HepG2 (cell line): ENCODE results near the gene SLCO1B1. TPM values are rescaled to one million over a fixed set of nuclear protein-coding genes. Genes with fewer than 3 reads are reported as not detected.

Experiments
- ATAC-seq: fragments of 200-7000 bp; cut with Tn5 transposase; 3 replicates; pipeline ENCODE4 v1.9.1; 2020; ENCODE audit warnings: mild to moderate bottlenecking, moderate library complexity
- BruUV-seq: library from RNA; stranded (reverse); fragments of 400-500 nt; replicated peaks from 2 replicates; lab custom pipeline; 2021; lab: Mats Ljungman, UMichigan
- CTCF ChIA-PET: fragments of 300-600 bp; formaldehyde crosslinking; extraction: SDS; loops from one replicate; lab custom pipeline; 2021; ENCODE audit warnings: low total read pairs, inconsistent platforms, low intra/inter-chr PET ratio; lab: Yijun Ruan, JAX
- POLR2A ChIA-PET: fragments of 350-600 bp; sonication (Branson Sonifier 250); formaldehyde crosslinking; loops from one replicate; lab custom pipeline; 2020; ENCODE audit warnings: antibody characterized with exemption, inconsistent platforms; lab: Yijun Ruan, JAX
- DNase-seq: peaks from one replicate; pipeline ENCODE4 v3.0.0-alpha.2; 2015; ENCODE audit warnings: low spot score
- FAIRE-seq: peaks from 3 replicates; lab custom pipeline; 2011; peaks lifted over from hg19 to GRCh38; lab: Jason Lieb, UNC
- H2AFZ ChIP-seq: one replicate; pipeline ENCODE4 v1.6.1; 2011; ENCODE audit warnings: low read length, inconsistent platforms
- H3K27ac ChIP-seq: fragments of 300-600 bp; 3 replicates; pipeline ENCODE4 v1.8.0; 2011; ENCODE audit warnings: mixed run types, mild to moderate bottlenecking, mixed read lengths, low read length, inconsistent platforms; ENCODE audit not compliant: insufficient read depth; ENCODE audit errors: extremely low read length
- H3K27me3 ChIP-seq, 2 experiments: fragments of 200-600 bp in 1 of 2; 2 replicates in 1 of 2; 3 replicates in 1 of 2; pipeline versions ENCODE4 v1.6.0 to v1.8.0; 2011; ENCODE audit warnings: low read length in 2 of 2, mild to moderate bottlenecking in 2 of 2, moderate library complexity in 2 of 2, inconsistent platforms in 1 of 2; ENCODE audit not compliant: insufficient read depth in 2 of 2, control insufficient read depth in 1 of 2
- H3K36me3 ChIP-seq, 2 experiments: fragments of 200-600 bp in 1 of 2; replicated peaks in 1 of 2; 2 replicates in 1 of 2; 3 replicates in 1 of 2; pipeline versions ENCODE4 v1.5.1 to v1.8.0; 2011; ENCODE audit warnings: low read length in 2 of 2, inconsistent platforms in 1 of 2; ENCODE audit not compliant: insufficient read depth in 2 of 2, control insufficient read depth in 1 of 2
- H3K4me1 ChIP-seq: 2 replicates; pipeline ENCODE4 v1.5.1; 2012; ENCODE audit warnings: low read length, inconsistent platforms; ENCODE audit not compliant: insufficient read depth
- H3K4me2 ChIP-seq: 2 replicates; pipeline ENCODE4 v1.6.0; 2011; ENCODE audit warnings: low read depth, low read length, inconsistent platforms
- H3K4me3 ChIP-seq, 3 experiments: fragments of 200-600 bp in 1 of 3; sonication (generic), shearing (Covaris generic) in 1 of 3; replicated peaks in 1 of 3; 2 replicates each; pipeline ENCODE4 v1.5.1; 2011 to 2016; ENCODE audit warnings: low read length in 3 of 3, inconsistent platforms in 2 of 3, low read depth in 2 of 3, mild to moderate bottlenecking in 2 of 3, control low read depth in 1 of 3, mixed read lengths in 1 of 3; ENCODE audit not compliant: insufficient read depth in 1 of 3
- H3K79me2 ChIP-seq: one replicate; pipeline ENCODE4 v1.6.1; 2011; ENCODE audit warnings: low read length, inconsistent platforms; ENCODE audit not compliant: insufficient read depth
- H3K9ac ChIP-seq: 2 replicates; pipeline ENCODE4 v1.6.0; 2011; ENCODE audit warnings: mild to moderate bottlenecking, low read depth, low read length, inconsistent platforms; ENCODE audit not compliant: insufficient read depth
- H3K9me3 ChIP-seq: 2 replicates; pipeline ENCODE4 v1.5.1; 2012; ENCODE audit warnings: mild to moderate bottlenecking, low read length
- H4K20me1 ChIP-seq: 2 replicates; pipeline ENCODE4 v1.6.0; 2011; ENCODE audit warnings: inconsistent platforms, mild to moderate bottlenecking, low read length, moderate library complexity; ENCODE audit not compliant: insufficient read depth
- EP300 ChIP-seq, 3 experiments: sonication (generic) in 1 of 3; formaldehyde crosslinking in 1 of 3; IDR thresholded peaks; 2 replicates each; pipeline versions ENCODE4 v1.5.1 to v1.6.1; 2011 to 2020; ENCODE audit warnings: low read depth in 2 of 3, low read length in 2 of 3, borderline replicate concordance in 1 of 3, improper control_type of control experiment in 1 of 3, mild to moderate bottlenecking in 1 of 3, missing genetic modification reagents in 1 of 3, moderate library complexity in 1 of 3
- HHEX ChIP-seq: IDR thresholded peaks from 2 replicates; pipeline ENCODE4 v1.6.1; 2016; ENCODE audit warnings: control low read depth
- HMG20B ChIP-seq: conservative IDR thresholded peaks from 2 replicates; pipeline ENCODE4 v1.6.1; 2016; ENCODE audit warnings: missing genetic modification reagents, missing compliant biosample characterization
- HOXA5 ChIP-seq: sonication (generic); formaldehyde crosslinking; IDR thresholded peaks from 2 replicates; pipeline ENCODE4 v1.4.0; 2020; ENCODE audit warnings: missing genetic modification reagents
- JDP2 ChIP-seq: sonication (generic); formaldehyde crosslinking; IDR thresholded peaks from 2 replicates; pipeline ENCODE4 v1.8.1; 2022; ENCODE audit warnings: missing genetic modification reagents, borderline replicate concordance
- NFIB ChIP-seq: sonication (generic); formaldehyde crosslinking; IDR thresholded peaks from 2 replicates; pipeline ENCODE4 v1.9.0; 2021; ENCODE audit warnings: missing genetic modification reagents, mild to moderate bottlenecking, borderline replicate concordance
- PHF21A ChIP-seq: sonication (generic); formaldehyde crosslinking; IDR thresholded peaks from 2 replicates; pipeline ENCODE4 v1.5.0; 2020; ENCODE audit warnings: mild to moderate bottlenecking, missing genetic modification reagents
- SAFB2 ChIP-seq: sonication (generic); formaldehyde crosslinking; IDR thresholded peaks from 2 replicates; pipeline ENCODE4 v1.5.1; 2020; ENCODE audit warnings: missing genetic modification reagents, low read depth, mild to moderate bottlenecking, borderline replicate concordance
- TEAD2 ChIP-seq: sonication (generic); formaldehyde crosslinking; IDR thresholded peaks from 2 replicates; pipeline ENCODE4 v1.9.0; 2021; ENCODE audit warnings: missing genetic modification reagents
- WIZ ChIP-seq: sonication (generic); formaldehyde crosslinking; IDR thresholded peaks from 2 replicates; pipeline ENCODE4 v1.5.1; 2020; ENCODE audit warnings: mild to moderate bottlenecking, missing genetic modification reagents
- ZBTB42 ChIP-seq: sonication (generic); formaldehyde crosslinking; IDR thresholded peaks from 2 replicates; pipeline ENCODE4 v1.5.0; 2020; ENCODE audit warnings: mild to moderate bottlenecking, missing genetic modification reagents
- ZNF101 ChIP-seq: sonication (generic); formaldehyde crosslinking; IDR thresholded peaks from 2 replicates; pipeline ENCODE4 v1.4.0; 2020; ENCODE audit warnings: mild to moderate bottlenecking, low read depth, missing genetic modification reagents, borderline replicate concordance
- ZNF713 ChIP-seq: sonication (generic); formaldehyde crosslinking; IDR thresholded peaks from 2 replicates; pipeline ENCODE4 v1.4.0; 2020; ENCODE audit warnings: mild to moderate bottlenecking, missing genetic modification reagents
- ZNF839 ChIP-seq: sonication (generic); formaldehyde crosslinking; IDR thresholded peaks from 2 replicates; pipeline ENCODE4 v1.4.0; 2020; ENCODE audit warnings: missing genetic modification reagents, mild to moderate bottlenecking, borderline replicate concordance
- ZSCAN22 ChIP-seq: sonication (generic); formaldehyde crosslinking; IDR thresholded peaks from 2 replicates; pipeline ENCODE4 v1.4.0; 2020; ENCODE audit warnings: mild to moderate bottlenecking, missing genetic modification reagents
- in situ Hi-C: cut with HindIII; loops from 2 replicates; pipeline ENCODE4 v1.10.0; 2017; ENCODE audit warnings: low pct_unique_long_range_greater_than_20kb; ENCODE audit not compliant: extremely low pct_ligation_motif_present
- intact Hi-C: fragments of 100-400 bp; cut with micrococcal nuclease; formaldehyde crosslinking; loops from one replicate; pipeline ENCODE4 v1.10.0; 2022; ENCODE audit not compliant: unreplicated experiment
- polyA plus RNA-seq, 8 experiments: library from polyadenylated mRNA; depleted of rRNA in 3 of 8; stranded (reverse) in 7 of 8; unstranded in 1 of 8; fragments of >200 nt; fragmentation: Illumina TruSeq in 4 of 8; extraction: Trizol in 4 of 8; gene quantifications; 2 replicates each; pipeline versions ENCODE4 v1.2.1 to v1.2.3, GENCODE V29; 2011 to 2016; ENCODE audit warnings: low read depth in 4 of 8, missing spikeins in 1 of 8, mixed read lengths in 1 of 8; ENCODE audit not compliant: insufficient read depth in 1 of 8
- total RNA-seq, 5 experiments: library from RNA; depleted of rRNA; stranded (reverse); fragments of >200 nt; fragmentation: Illumina TruSeq; extraction: Trizol; gene quantifications; 2 replicates each; pipeline ENCODE4 v1.2.3, GENCODE V29; 2016; ENCODE audit warnings: low read depth in 1 of 5
- TF ChIP-seq, protein P1 (sequence below): sonication (generic); formaldehyde crosslinking; IDR thresholded peaks from 2 replicates; pipeline ENCODE4 v1.5.0; 2020; ENCODE audit warnings: missing genetic modification reagents
- TF ChIP-seq, protein P2 (sequence below): sonication (generic); formaldehyde crosslinking; IDR thresholded peaks from 2 replicates; pipeline ENCODE4 v1.8.0; 2022; ENCODE audit warnings: low read depth, missing genetic modification reagents
- TF ChIP-seq, protein P3 (sequence below): sonication (generic); formaldehyde crosslinking; IDR thresholded peaks from 2 replicates; pipeline ENCODE4 v1.4.0; 2020; ENCODE audit warnings: missing genetic modification reagents
- TF ChIP-seq, protein P4 (sequence below): sonication (generic); formaldehyde crosslinking; IDR thresholded peaks from 2 replicates; pipeline ENCODE4 v1.8.1; 2023; ENCODE audit warnings: missing genetic modification reagents, inconsistent platforms, borderline replicate concordance
- TF ChIP-seq, protein P5 (sequence below): sonication (generic); formaldehyde crosslinking; IDR thresholded peaks from 2 replicates; pipeline ENCODE4 v1.5.0; 2020; ENCODE audit warnings: missing genetic modification reagents

SLCO1B1 gene
- total and polyA plus RNA-seq, 2 of the 13 experiments (the other 11 are each of a cell fraction or from before 2014, with no cell fraction given): not detected

DNA sequence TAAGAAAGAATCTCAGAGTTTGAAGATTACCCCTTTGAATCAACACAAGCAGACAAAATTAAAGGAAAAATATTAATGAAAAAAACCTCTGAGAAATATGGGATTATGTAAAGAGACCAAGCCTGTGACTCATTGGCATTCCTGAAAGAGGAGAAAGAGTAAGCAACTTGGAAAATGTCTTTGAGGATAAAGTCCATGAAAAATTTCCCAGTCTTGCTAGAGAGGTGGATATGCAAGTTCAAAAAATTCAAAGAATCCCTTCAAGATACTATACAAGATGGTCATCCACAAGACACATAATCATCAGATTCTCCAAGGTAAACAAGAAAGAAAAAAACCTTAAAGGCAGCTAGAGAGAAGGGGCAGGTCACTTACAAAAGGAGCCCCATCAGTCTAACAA is 13.3 kb downstream of the SLCO1B1 start:
- POLR2A ChIA-PET: no interaction called here
- Histone ChIP-seq H3K9ac (no peak overlapping the region), H3K4me2 (no peak overlapping the region), H3K4me3 (no peak overlapping the region), H3K27me3 (no peaks in the 10 kb centered on the region), H3K27ac (no peak overlapping the region), H2AFZ (no peak overlapping the region), H3K79me2 (no peaks in the 10 kb centered on the region), H4K20me1 (no peaks in the 10 kb centered on the region), H3K4me1 (no peaks in the 10 kb centered on the region), H3K36me3 (no peaks in the 10 kb centered on the region), H3K9me3 (peaks cover 16% of the 10 kb centered on the region)
- CTCF ChIA-PET: no interaction called here
- BruUV-seq: no TSS peak
- in situ Hi-C loops: no loop called here
- ATAC-seq (no peak), DNase-seq (no peak), FAIRE-seq (no peak)
- TF ChIP-seq PHF21A (CRISPR knock-in tag) (no peak), HMG20B (no peak), EP300 (IDR thresholded peaks at IDR 0.05; ENCODE audit: low read depth in 2 of 2, low read length in 2 of 2) (no peak), EP300 (CRISPR knock-in tag; IDR thresholded peaks at IDR 0.05; ENCODE audit: borderline replicate concordance) (no peak), ZNF839 (CRISPR knock-in tag) (no peak), ZBTB42 (CRISPR knock-in tag) (no peak), TEAD2 (CRISPR knock-in tag) (no peak), HHEX (CRISPR knock-in tag) (no peak), ZNF101 (CRISPR knock-in tag) (no peak), NFIB (CRISPR knock-in tag) (no peak), HOXA5 (CRISPR knock-in tag) (no peak), ZNF713 (CRISPR knock-in tag) (no peak), JDP2 (CRISPR knock-in tag) (no peak), WIZ (CRISPR knock-in tag) (no peak), SAFB2 (no peak), ZSCAN22 (CRISPR knock-in tag) (no peak)
- TF ChIP-seq, protein P1, sequence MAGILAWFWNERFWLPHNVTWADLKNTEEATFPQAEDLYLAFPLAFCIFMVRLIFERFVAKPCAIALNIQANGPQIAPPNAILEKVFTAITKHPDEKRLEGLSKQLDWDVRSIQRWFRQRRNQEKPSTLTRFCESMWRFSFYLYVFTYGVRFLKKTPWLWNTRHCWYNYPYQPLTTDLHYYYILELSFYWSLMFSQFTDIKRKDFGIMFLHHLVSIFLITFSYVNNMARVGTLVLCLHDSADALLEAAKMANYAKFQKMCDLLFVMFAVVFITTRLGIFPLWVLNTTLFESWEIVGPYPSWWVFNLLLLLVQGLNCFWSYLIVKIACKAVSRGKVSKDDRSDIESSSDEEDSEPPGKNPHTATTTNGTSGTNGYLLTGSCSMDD (CRISPR knock-in tag): no peak
- TF ChIP-seq, protein P2, sequence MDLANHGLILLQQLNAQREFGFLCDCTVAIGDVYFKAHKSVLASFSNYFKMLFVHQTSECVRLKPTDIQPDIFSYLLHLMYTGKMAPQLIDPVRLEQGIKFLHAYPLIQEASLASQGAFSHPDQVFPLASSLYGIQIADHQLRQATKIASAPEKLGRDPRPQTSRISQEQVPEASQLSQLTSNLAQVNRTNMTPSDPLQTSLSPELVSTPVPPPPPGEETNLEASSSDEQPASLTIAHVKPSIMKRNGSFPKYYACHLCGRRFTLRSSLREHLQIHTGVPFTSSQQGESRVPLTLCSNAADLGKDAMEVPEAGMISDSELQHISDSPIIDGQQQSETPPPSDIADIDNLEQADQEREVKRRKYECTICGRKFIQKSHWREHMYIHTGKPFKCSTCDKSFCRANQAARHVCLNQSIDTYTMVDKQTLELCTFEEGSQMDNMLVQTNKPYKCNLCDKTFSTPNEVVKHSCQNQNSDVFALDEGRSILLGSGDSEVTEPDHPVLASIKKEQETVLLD (CRISPR knock-in tag): no peak
- TF ChIP-seq, protein P3, sequence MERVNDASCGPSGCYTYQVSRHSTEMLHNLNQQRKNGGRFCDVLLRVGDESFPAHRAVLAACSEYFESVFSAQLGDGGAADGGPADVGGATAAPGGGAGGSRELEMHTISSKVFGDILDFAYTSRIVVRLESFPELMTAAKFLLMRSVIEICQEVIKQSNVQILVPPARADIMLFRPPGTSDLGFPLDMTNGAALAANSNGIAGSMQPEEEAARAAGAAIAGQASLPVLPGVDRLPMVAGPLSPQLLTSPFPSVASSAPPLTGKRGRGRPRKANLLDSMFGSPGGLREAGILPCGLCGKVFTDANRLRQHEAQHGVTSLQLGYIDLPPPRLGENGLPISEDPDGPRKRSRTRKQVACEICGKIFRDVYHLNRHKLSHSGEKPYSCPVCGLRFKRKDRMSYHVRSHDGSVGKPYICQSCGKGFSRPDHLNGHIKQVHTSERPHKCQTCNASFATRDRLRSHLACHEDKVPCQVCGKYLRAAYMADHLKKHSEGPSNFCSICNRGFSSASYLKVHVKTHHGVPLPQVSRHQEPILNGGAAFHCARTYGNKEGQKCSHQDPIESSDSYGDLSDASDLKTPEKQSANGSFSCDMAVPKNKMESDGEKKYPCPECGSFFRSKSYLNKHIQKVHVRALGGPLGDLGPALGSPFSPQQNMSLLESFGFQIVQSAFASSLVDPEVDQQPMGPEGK: no peak
- TF ChIP-seq, protein P4, sequence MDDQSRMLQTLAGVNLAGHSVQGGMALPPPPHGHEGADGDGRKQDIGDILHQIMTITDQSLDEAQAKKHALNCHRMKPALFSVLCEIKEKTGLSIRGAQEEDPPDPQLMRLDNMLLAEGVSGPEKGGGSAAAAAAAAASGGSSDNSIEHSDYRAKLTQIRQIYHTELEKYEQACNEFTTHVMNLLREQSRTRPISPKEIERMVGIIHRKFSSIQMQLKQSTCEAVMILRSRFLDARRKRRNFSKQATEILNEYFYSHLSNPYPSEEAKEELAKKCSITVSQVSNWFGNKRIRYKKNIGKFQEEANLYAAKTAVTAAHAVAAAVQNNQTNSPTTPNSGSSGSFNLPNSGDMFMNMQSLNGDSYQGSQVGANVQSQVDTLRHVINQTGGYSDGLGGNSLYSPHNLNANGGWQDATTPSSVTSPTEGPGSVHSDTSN: no peak
- TF ChIP-seq, protein P5, sequence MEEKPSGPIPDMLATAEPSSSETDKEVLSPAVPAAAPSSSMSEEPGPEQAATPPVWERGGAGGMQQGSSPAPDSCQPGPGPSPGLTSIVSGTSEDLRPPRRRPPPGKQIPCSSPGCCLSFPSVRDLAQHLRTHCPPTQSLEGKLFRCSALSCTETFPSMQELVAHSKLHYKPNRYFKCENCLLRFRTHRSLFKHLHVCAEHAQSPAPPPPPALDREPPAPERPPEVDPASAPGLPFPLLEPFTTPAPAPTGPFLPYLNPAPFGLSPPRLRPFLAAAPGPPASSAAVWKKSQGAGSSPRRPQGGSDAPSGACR (CRISPR knock-in tag): no peak
- intact Hi-C loops: no loop called here
